Natural killer cell treated with Interleukin-12 subunit alpha and Interleukin-12 subunit beta and Interleukin-15 and Interleukin-18, amount 100 ng/mL, for 72 hours (primary cell): ENCODE data around the gene ARID3C. TPM values are rescaled to one million over a fixed set of nuclear protein-coding genes. Genes with fewer than 3 reads are reported as not detected.
A peak's percentile ranks its signal among the peaks of the same experiment; 100 is the strongest.

Experiments used
- ATAC-seq, 2 donors: fragments of 150-1000 bp; cut with Tn5 transposase in 1 of 2; sonication (Bioruptor Pico), chemical (Tn5 transposase) in 1 of 2; 2 replicates each; pipeline ENCODE4 v1.10.0; 2021
- DNase-seq: peaks from one replicate; pipeline ENCODE4 v3.0.0; 2022; ENCODE audit warnings: low spot score
- H3K27ac Mint-ChIP-seq, 2 donors: 1 replicate in 1 of 2; 2 replicates in 1 of 2; pipeline ENCODE4 v1.8.0; 2022; ENCODE audit warnings: mixed read lengths in 2 of 2, mild to moderate bottlenecking in 1 of 2, moderate library complexity in 1 of 2
- H3K27me3 Mint-ChIP-seq, 2 donors: 1 replicate in 1 of 2; 2 replicates in 1 of 2; pipeline ENCODE4 v1.8.0; 2022; ENCODE audit warnings: mixed read lengths in 2 of 2
- H3K36me3 Mint-ChIP-seq: one replicate; pipeline ENCODE4 v1.8.0; 2022; ENCODE audit warnings: mixed read lengths
- H3K4me1 Mint-ChIP-seq, 2 donors: 1 replicate in 1 of 2; 2 replicates in 1 of 2; pipeline ENCODE4 v1.8.0; 2022; ENCODE audit warnings: low read depth in 2 of 2, mixed read lengths in 2 of 2, mild to moderate bottlenecking in 1 of 2
- H3K4me3 Mint-ChIP-seq: one replicate; pipeline ENCODE4 v1.8.0; 2022; ENCODE audit warnings: mixed read lengths
- H3K9me3 Mint-ChIP-seq: 2 replicates; pipeline ENCODE4 v1.8.0; 2022; ENCODE audit warnings: mixed read lengths
- total RNA-seq, 2 donors: library from RNA; stranded (reverse); gene quantifications; one replicate each; pipeline ENCODE4 v1.2.3, GENCODE V29; 2022

ARID3C gene
- total RNA-seq, 2 donors from 2014 or later, result 0.31 TPM; not detected in 1

- ATAC-seq (peak in 1 of 2 donors; percentile 2), DNase-seq (no peak)
- H3K27ac Mint-ChIP-seq, result no peak overlapping the region
- peaks cover 52 to 73% of the 10 kb centered on the region in 2 donors for H3K27me3 Mint-ChIP-seq
- H3K36me3 Mint-ChIP-seq, result no peaks in the 10 kb centered on the region
- H3K9me3 Mint-ChIP-seq, result no peaks in the 10 kb centered on the region
- no peak overlapping the region for H3K4me3 Mint-ChIP-seq
- H3K4me1 Mint-ChIP-seq, result peaks cover 5 to 6% of the 10 kb centered on the region in 2 donors
These were observed 50.4 kb downstream of the ARID3C start for GRCh38 chr9:34578241-34579103.

DNA sequence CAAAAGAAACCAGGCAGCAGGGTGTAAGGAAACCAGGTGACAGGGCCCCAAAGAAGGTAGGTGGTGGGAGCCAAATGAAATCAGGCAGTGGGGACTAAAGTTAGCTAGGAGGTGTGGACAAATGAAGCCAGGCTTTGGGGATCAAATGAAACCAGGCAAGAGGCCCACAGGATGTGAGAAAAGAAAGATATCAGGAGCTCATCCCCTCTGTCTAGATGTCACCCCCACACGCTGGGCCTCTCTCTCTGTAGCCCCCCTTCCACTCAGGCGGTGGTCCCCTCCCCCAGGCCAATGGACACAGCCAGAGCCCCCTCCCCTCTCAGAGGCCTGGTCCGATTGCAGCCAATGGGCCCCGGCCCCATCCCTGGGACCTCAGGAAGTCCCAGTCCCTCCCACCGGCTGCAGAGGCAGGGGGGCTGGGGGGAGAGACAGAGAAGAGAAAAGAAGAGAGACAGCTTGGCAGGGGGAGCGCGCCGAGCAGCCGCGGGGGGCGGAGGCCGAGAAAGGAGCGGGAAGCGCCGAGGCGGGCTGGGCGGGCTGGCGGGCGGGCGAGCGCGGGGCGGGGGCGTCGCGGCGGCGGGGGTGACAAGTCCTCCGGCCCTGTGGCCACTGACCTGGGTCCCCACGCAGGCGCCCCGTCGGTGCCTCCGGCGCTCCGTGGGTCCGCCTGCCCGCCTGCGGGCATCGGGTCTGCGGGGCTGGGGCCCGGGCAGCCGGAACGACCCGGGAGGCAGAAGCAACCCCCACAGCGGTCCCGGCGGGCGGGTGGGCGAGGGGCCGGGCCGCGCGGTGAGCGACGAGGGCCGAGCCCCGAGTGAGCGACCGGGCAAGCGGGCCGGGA, 51.2 kb downstream of the ARID3C start:
- DNase-seq (no peak), ATAC-seq (no peak)
- peak overlapping the region; percentile 53 for H3K4me3 Mint-ChIP-seq
- peaks cover 5 to 6% of the 10 kb centered on the region in 2 donors for H3K4me1 Mint-ChIP-seq
- H3K36me3 Mint-ChIP-seq, result no peaks in the 10 kb centered on the region
- no peak overlapping the region for H3K27ac Mint-ChIP-seq
- H3K27me3 Mint-ChIP-seq, result peaks cover 47 to 68% of the 10 kb centered on the region in 2 donors
- H3K9me3 Mint-ChIP-seq, result no peaks in the 10 kb centered on the region

GRCh38 chr9:34576597-34577399, 52.1 kb downstream of the ARID3C start:
- no peaks in the 10 kb centered on the region for H3K36me3 Mint-ChIP-seq
- DNase-seq (no peak), ATAC-seq (no peak)
- H3K9me3 Mint-ChIP-seq, result no peaks in the 10 kb centered on the region
- no peak overlapping the region for H3K27ac Mint-ChIP-seq
- H3K4me1 Mint-ChIP-seq, result peaks cover 5 to 6% of the 10 kb centered on the region in 2 donors
- H3K27me3 Mint-ChIP-seq, result peaks cover 43 to 63% of the 10 kb centered on the region in 2 donors
- peak overlapping the region; percentile 53 for H3K4me3 Mint-ChIP-seq

DNA sequence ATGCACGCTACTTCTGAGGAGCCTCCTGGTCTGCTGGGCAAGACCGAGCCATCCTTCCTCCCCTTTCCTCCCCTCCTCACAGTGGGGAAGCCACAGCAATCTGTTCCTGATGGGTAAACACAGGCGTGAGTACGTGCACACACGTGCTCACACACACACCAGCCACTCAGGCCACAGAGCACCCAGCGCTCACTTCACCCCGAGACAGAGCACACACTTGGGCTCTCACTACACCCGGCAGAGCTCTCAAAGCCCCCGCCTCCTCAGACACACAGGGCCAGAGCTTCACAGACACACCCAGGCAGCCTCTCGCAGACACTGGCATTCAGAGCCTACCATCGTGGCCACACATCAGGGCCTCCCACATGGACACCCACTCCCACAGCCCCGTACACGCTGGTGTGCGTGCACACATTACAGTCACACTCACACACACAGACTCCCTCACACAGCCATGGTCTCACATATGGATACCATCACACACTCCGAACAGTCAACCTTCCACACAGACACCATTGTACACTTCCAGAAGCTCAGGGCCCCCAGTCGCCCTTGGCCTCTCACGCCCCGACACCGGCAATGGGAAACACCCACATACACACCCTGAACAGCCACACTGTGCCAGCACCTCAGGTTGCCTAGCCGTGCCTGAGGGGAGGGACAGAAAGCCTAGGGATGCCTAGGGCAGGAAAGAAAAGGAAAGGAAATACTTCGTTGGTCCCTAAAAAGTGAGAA, 52.8 kb downstream of the ARID3C start:
- ATAC-seq (peak in 1 of 2 donors; percentile 2), DNase-seq (no peak)
- no peaks in the 10 kb centered on the region for H3K36me3 Mint-ChIP-seq
- H3K27me3 Mint-ChIP-seq, result peaks cover 42 to 56% of the 10 kb centered on the region in 2 donors
- no peaks in the 10 kb centered on the region for H3K9me3 Mint-ChIP-seq
- peaks cover 5 to 6% of the 10 kb centered on the region in 2 donors for H3K4me1 Mint-ChIP-seq
- H3K27ac Mint-ChIP-seq, result no peak overlapping the region
- no peak overlapping the region for H3K4me3 Mint-ChIP-seq

- H3K9me3 Mint-ChIP-seq, result no peaks in the 10 kb centered on the region
- no peaks in the 10 kb centered on the region for H3K36me3 Mint-ChIP-seq
- H3K27ac Mint-ChIP-seq, result no peak overlapping the region
- H3K27me3 Mint-ChIP-seq, result peaks cover 34 to 49% of the 10 kb centered on the region in 2 donors
- ATAC-seq, result no peak
- peaks cover 5 to 6% of the 10 kb centered on the region in 2 donors for H3K4me1 Mint-ChIP-seq
- DNase-seq, result no peak
- no peak overlapping the region for H3K4me3 Mint-ChIP-seq
These were observed 53.6 kb downstream of the ARID3C start for GRCh38 chr9:34575241-34575640.

DNA sequence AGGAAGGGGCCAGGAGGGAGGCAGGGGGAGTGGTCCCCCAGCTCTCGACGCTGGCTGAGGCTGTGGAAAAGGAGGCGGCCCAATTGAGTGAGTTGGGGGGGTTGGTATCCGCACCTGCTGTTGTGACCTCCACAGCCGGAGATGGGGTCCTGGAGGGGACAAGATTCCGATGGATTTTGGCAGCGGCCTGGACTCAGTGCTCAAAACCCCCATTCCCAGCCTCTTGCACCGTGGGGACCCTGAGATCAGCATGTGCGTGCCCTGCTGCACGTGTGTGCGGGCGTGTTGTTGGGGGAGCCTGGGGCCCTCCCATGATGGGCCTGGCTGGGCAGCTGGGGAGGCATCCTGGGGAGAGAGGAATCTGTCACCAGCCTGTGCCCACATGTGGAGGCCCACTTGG, 54.3 kb downstream of the ARID3C start:
- no peaks in the 10 kb centered on the region for H3K36me3 Mint-ChIP-seq
- H3K27me3 Mint-ChIP-seq, result peaks cover 29 to 49% of the 10 kb centered on the region in 2 donors
- H3K9me3 Mint-ChIP-seq, result no peaks in the 10 kb centered on the region
- H3K4me3 Mint-ChIP-seq, result no peak overlapping the region
- H3K27ac Mint-ChIP-seq, result no peak overlapping the region
- ATAC-seq, result no peak
- DNase-seq, result no peak
- H3K4me1 Mint-ChIP-seq, result peaks cover 5 to 6% of the 10 kb centered on the region in 2 donors

DNA sequence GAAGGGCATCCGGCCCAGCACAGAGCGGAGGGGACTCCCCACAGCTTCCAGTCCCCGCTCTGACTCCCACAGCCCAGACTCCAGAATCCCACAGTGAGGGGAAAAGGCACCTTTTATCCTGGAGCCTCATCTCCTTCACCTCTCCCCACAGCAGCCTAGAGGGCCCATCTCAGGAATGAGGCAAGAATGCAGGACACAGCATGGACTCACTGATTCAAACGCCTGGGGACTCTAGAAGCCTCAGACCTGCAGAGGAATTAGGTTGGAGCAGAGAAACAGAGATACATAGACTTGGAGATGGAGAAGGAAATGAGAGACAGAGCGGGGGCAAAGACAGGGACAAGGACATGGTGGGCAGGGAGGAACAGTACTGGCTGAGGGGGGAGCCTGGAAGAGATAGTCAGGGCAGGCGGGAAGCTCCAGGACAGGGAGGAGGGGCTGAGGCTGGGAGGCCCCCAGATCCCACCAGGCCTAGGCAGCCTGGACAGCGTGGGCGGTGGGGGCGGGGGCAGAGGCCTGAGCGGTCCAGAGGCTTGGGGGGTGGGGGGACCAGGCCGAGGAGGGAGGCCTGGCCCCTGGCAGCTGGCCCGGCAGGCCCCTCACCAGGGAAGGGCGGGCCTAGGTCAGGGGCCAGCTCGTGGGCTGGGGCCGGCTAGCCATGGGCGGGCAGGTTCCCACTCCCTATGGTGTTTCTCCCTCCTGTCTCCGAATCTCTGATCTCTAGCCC, 55.1 kb downstream of the ARID3C start:
- H3K4me3 Mint-ChIP-seq, result no peak overlapping the region
- DNase-seq (no peak), ATAC-seq (no peak)
- H3K4me1 Mint-ChIP-seq, result peaks cover 5 to 6% of the 10 kb centered on the region in 2 donors
- H3K27me3 Mint-ChIP-seq, result peaks cover 23 to 42% of the 10 kb centered on the region in 2 donors
- H3K9me3 Mint-ChIP-seq, result no peaks in the 10 kb centered on the region
- H3K27ac Mint-ChIP-seq, result no peak overlapping the region
- H3K36me3 Mint-ChIP-seq, result no peaks in the 10 kb centered on the region

DNA sequence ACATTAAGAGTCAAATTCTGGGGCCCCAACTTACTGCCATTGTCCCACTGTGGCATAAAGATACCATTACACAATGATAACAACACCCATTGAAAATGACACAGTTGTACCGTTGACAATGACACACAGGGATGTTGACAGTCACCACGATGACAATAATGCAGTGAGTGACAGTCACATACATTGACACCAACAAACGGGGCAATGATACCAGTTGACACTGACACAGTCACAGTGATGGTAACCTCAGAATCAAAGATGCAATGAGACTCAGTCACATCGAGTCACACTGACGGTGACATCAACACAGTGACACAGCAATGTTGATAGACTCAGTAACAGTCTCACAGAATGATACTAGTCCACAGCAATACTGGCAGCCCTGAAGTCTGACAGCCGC, 56.2 kb downstream of the ARID3C start:
- ATAC-seq (no peak), DNase-seq (no peak)
- H3K4me1 Mint-ChIP-seq, result peaks cover 5 to 6% of the 10 kb centered on the region in 2 donors
- no peak overlapping the region for H3K4me3 Mint-ChIP-seq
- no peaks in the 10 kb centered on the region for H3K9me3 Mint-ChIP-seq
- H3K27me3 Mint-ChIP-seq, result peaks cover 26 to 47% of the 10 kb centered on the region in 2 donors
- H3K27ac Mint-ChIP-seq, result no peak overlapping the region
- no peaks in the 10 kb centered on the region for H3K36me3 Mint-ChIP-seq

GRCh38 chr9:34572092-34572491, 56.8 kb downstream of the ARID3C start:
- Mint-ChIP-seq H3K9me3 (no peaks in the 10 kb centered on the region), H3K27me3 (peaks cover 24 to 47% of the 10 kb centered on the region in 2 donors), H3K4me1 (peaks cover under 1% of the 10 kb centered on the region in 2 donors), H3K36me3 (no peaks in the 10 kb centered on the region), H3K27ac (no peak overlapping the region), H3K4me3 (no peak overlapping the region)
- DNase-seq (no peak), ATAC-seq (no peak)

DNA sequence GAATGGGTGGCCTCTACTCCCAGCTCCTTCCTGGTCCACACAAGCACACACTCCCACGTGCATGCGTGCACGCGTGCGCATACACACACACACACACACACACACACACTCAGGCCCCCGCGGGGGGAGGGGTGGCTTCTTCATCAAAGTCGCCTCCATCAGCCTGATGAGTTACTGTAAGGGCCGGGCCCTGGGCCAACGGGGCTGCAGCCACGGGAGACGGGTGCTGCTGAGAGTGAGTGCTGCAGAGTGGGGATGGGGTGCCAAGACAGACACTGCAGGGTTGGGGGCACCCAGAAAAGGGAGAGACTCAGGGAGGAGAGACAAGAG, 57.4 kb downstream of the ARID3C start:
- no peak for ATAC-seq

More for the DNA sequence above, 57.4 kb downstream of the ARID3C start:
- Mint-ChIP-seq H3K27ac (no peak overlapping the region), H3K4me3 (no peak overlapping the region), H3K9me3 (no peaks in the 10 kb centered on the region), H3K27me3 (peaks cover 27 to 48% of the 10 kb centered on the region in 2 donors), H3K36me3 (no peaks in the 10 kb centered on the region), H3K4me1 (no peaks in the 10 kb centered on the region)
- no peak for DNase-seq
